GM23248 (cell line): ENCODE results near the gene TSPAN12.

Source experiments
- EZH2 ChIP-seq: fragments of 200-600 bp; sonication (generic); IDR thresholded peaks from 2 replicates; pipeline ENCODE4 v1.6.1; 2018; ENCODE audit warnings: antibody characterized with exemption, mild to moderate bottlenecking; ENCODE audit not compliant: insufficient read depth, poor library complexity, severe bottlenecking
- EZH2phosphoT487 ChIP-seq: fragments of 200-600 bp; sonication (generic); IDR thresholded peaks from 2 replicates; pipeline ENCODE4 v1.6.1; 2018; ENCODE audit warnings: antibody characterized with exemption, moderate library complexity, mild to moderate bottlenecking, low read depth; ENCODE audit not compliant: insufficient read depth

DNA sequence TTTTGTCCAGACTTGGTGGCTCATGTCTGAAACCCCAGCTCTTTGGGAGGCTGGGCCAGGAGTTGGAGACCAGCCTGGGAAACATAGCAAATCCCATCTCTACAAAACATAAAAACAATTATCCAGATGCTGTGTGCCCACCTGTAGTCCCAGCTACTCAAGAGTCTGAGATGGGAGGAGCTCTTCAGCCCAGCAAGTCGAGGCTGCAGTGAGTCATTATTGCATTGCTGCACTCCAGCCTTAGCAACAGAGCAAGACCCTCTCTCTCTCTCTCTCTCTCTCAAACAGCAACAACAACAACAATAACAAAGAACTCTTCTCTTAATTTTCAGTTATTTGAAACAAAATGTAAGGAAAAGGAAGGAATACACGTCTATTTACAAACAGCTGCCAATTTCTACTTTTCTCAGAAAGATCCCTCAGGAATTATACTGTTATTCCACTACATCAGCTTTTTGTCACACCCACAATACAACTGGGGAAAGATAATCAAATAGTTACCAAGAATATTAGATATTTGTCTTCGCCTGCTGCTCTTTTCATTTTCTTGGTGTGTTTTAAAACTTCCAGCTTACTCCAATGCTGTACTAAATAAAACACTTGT is 5.1 kb upstream of the TSPAN12 start:
- TF ChIP-seq EZH2 (no peak), EZH2phosphoT487 (no peak)
